ENCODE data around the gene RIPOR2. TPM values are rescaled to one million over a fixed set of nuclear protein-coding genes. Genes with fewer than 3 reads are reported as not detected.

RIPOR2 gene
- total RNA-seq, 4 donors from 2014 or later = 1.2 to 16.7 (median 5.2) TPM

DNA sequence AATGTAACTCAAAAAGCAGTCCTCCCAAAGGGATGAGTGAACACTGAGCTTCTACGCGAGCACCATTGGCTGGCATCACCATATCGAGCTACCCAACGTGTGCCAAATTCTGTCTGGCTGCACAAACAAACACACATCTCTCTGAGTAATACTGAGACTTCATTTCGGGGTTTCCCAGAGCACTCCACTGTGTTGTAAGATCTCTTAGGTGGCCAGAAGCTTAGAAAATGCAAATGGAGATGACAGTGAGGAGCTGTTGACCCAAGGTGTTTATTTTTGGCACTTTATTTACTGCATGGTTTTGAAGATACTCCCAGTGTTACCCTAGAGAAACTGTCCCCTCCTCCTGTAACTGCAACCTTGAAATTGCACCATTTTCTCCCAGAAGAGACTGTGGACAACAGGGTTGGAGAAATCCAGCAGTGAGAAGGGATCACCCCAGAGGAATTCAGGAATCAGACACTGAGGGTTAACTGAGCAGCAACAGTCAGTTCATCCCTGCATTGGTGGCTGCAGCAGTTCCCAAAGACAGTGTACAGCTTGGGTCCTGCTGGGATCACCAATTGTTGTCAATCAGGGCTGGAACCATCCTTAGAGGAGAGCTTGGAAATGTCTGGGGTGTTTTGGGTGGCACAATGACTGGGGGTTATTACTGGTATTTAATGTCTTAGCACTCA, 1.0 kb upstream of the RIPOR2 start:
- intact Hi-C loops (cut with DNase I; ENCODE audit: low total_unique reads) (no loop called here), in situ Hi-C loops (cut with MboI; ENCODE audit: low pct_ligation_motif_present in 1 of 4, low pct_unique_long_range_greater_than_20kb in 1 of 4, low sequenced_read_pairs in 3 of 4) (no loop called here)
- Histone ChIP-seq H3K4me1 (peaks cover 0 to 3% (median 0%) of the 10 kb centered on the region in 4 donors), H3K9me3 (no peaks in the 10 kb centered on the region), H3K36me3 (no peaks in the 10 kb centered on the region), H3K4me3 (no peak overlapping the region), H3K27ac (peak overlapping the region in 1 of 4 donors; percentile 26), H3K27me3 (no peaks in the 10 kb centered on the region)
- 84% methylated on average over 5 of the region's 5 CpGs; no CpG with 5 or more reads in 1 of the 2 donors for WGBS, 2 donors (ENCODE audit: low coverage in 1 of 2)
- TF ChIP-seq POLR2AphosphoS5 (IDR thresholded peaks at IDR 0.05) (no peak), EP300 (IDR thresholded peaks at IDR 0.05; ENCODE audit: low read depth) (no peak), POLR2A (IDR thresholded peaks at IDR 0.05) (no peak)
- TF ChIP-seq, protein P1, sequence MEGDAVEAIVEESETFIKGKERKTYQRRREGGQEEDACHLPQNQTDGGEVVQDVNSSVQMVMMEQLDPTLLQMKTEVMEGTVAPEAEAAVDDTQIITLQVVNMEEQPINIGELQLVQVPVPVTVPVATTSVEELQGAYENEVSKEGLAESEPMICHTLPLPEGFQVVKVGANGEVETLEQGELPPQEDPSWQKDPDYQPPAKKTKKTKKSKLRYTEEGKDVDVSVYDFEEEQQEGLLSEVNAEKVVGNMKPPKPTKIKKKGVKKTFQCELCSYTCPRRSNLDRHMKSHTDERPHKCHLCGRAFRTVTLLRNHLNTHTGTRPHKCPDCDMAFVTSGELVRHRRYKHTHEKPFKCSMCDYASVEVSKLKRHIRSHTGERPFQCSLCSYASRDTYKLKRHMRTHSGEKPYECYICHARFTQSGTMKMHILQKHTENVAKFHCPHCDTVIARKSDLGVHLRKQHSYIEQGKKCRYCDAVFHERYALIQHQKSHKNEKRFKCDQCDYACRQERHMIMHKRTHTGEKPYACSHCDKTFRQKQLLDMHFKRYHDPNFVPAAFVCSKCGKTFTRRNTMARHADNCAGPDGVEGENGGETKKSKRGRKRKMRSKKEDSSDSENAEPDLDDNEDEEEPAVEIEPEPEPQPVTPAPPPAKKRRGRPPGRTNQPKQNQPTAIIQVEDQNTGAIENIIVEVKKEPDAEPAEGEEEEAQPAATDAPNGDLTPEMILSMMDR (IDR thresholded peaks at IDR 0.05) = no peak
- DNase-seq = no peak

DNA sequence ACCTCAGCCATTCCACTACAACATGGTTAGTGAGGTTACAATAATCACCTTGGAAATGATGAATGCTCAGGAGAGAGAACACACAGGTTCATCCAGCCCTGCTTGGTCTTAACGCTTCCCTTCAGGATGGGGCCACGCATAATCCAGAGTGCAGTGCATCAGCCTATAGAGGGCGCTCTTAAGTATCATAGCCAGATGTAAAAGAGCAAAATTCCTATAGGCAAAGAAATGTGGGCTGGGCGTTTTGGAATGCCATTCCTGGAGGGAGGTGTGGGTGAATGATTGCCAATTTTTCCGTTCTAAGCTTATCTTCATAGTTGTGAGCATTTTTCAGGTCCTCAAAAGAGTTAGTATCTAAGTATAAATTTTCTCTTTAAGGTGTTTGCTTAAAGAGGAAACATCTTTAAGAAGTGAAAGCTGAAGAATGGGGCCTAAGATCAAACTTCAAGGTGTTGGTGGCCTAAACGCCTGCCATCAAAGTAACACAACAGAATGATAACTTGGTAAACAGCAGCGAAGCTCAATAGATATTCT, 1.8 kb downstream of the RIPOR2 start:
- 49 to 59% methylated on average over 6 to 7 of the region's 7 CpGs for WGBS, 2 donors (ENCODE audit: low coverage in 1 of 2)
- TF ChIP-seq POLR2AphosphoS5 (IDR thresholded peaks at IDR 0.05) (no peak), EP300 (IDR thresholded peaks at IDR 0.05; ENCODE audit: low read depth) (no peak), POLR2A (IDR thresholded peaks at IDR 0.05) (no peak)
- TF ChIP-seq, protein P1 (IDR thresholded peaks at IDR 0.05) = peak; percentile 46 to 65 (median 50)
- Histone ChIP-seq H3K4me1 (peaks cover 3 to 23% (median 8%) of the 10 kb centered on the region in 4 donors), H3K9me3 (no peaks in the 10 kb centered on the region), H3K36me3 (no peaks in the 10 kb centered on the region), H3K27ac (peak overlapping the region in 1 of 4 donors; percentile 39), H3K4me3 (peak overlapping the region in 1 of 4 donors; percentile 29), H3K27me3 (no peaks in the 10 kb centered on the region)
- peak; percentile 33 for DNase-seq
- intact Hi-C loops (cut with DNase I; ENCODE audit: low total_unique reads) (no loop called here), in situ Hi-C loops (cut with MboI; ENCODE audit: low pct_ligation_motif_present in 1 of 4, low pct_unique_long_range_greater_than_20kb in 1 of 4, low sequenced_read_pairs in 3 of 4) (no loop called here)

DNA sequence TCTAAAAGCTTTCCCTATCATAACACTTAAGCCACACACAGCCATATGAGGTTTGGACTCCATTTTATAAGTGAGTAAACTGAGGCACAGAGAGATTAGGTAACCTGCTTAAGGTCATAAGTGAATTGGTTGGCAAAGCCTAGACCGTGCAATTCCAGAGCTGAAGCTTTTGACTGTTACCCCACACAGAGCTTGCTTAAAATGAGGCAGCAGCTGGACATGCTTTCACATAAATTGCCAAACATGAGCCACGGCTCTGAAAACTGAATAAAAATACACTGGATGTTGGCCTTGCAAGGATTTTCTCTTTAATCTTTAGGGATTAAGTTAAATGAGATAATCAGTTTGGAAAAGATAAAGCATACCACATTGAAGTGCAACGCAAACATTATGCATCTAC, 2.5 kb downstream of the RIPOR2 start:
- intact Hi-C loops (cut with DNase I; ENCODE audit: low total_unique reads) = no loop called here
- WGBS, 2 donors (ENCODE audit: low coverage in 1 of 2) = 70% methylated on average over 3 of the region's 3 CpGs; no CpG with 5 or more reads in 1 of the 2 donors
- no peak overlapping the region for H3K27ac ChIP-seq
- no peaks in the 10 kb centered on the region for H3K9me3 ChIP-seq
- no peaks in the 10 kb centered on the region for H3K27me3 ChIP-seq
- H3K4me1 ChIP-seq = peaks cover 3 to 30% (median 8%) of the 10 kb centered on the region in 4 donors
- in situ Hi-C loops (cut with MboI; ENCODE audit: low pct_ligation_motif_present in 1 of 4, low pct_unique_long_range_greater_than_20kb in 1 of 4, low sequenced_read_pairs in 3 of 4) = no loop called here
- peak overlapping the region in 1 of 4 donors; percentile 29 for H3K4me3 ChIP-seq
- DNase-seq = no peak
- no peaks in the 10 kb centered on the region for H3K36me3 ChIP-seq
- TF ChIP-seq POLR2AphosphoS5 (IDR thresholded peaks at IDR 0.05) = no peak
- no peak for TF ChIP-seq EP300 (IDR thresholded peaks at IDR 0.05; ENCODE audit: low read depth)
- TF ChIP-seq, protein P1 (IDR thresholded peaks at IDR 0.05) = no peak
- no peak for TF ChIP-seq POLR2A (IDR thresholded peaks at IDR 0.05)

DNA sequence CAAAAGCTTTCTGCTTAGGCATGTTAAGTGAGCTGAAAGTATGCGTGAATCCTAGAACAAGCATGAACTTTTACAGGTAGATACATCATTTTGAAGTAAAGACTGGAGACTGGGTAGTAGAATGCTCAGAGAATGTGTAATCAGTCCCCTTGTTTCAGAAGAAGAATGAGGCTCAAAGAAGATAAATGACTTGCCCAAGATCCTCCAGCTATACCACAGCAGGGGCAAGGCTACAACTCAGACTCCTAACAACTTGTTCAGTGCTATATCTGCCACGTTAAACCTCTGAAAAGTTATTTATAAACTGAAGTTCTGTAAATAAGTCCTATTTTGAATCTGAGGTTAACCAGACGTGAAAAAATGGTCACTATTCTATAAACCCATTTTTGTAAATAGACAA, 2.9 kb downstream of the RIPOR2 start:
- H3K4me1 ChIP-seq = peaks cover 3 to 34% (median 10%) of the 10 kb centered on the region in 4 donors
- H3K27ac ChIP-seq = no peak overlapping the region
- no peaks in the 10 kb centered on the region for H3K9me3 ChIP-seq
- TF ChIP-seq POLR2A (IDR thresholded peaks at IDR 0.05) (no peak), POLR2AphosphoS5 (IDR thresholded peaks at IDR 0.05) (no peak), EP300 (IDR thresholded peaks at IDR 0.05; ENCODE audit: low read depth) (no peak)
- TF ChIP-seq, protein P1 (IDR thresholded peaks at IDR 0.05) = no peak
- H3K4me3 ChIP-seq = no peak overlapping the region
- intact Hi-C loops (cut with DNase I; ENCODE audit: low total_unique reads) = no loop called here
- no peaks in the 10 kb centered on the region for H3K36me3 ChIP-seq
- 57 to 60% methylated on average over 3 of the region's 3 CpGs for WGBS, 2 donors (ENCODE audit: low coverage in 1 of 2)
- no peak for DNase-seq
- no peaks in the 10 kb centered on the region for H3K27me3 ChIP-seq
- in situ Hi-C loops (cut with MboI; ENCODE audit: low pct_ligation_motif_present in 1 of 4, low pct_unique_long_range_greater_than_20kb in 1 of 4, low sequenced_read_pairs in 3 of 4) = no loop called here

Measured in transverse colon (tissue), 4 donors.